AG04450 (cell line): Measurements from ENCODE around the gene MCM5. TPM values are rescaled to one million over a fixed set of nuclear protein-coding genes. Genes with fewer than 3 reads are reported as not detected.
A peak's percentile ranks its signal among the peaks of the same experiment; 100 is the strongest.

Source experiments
- CTCF ChIA-PET: fragments of 300-600, 350-600 bp; formaldehyde crosslinking; extraction: SDS; loops from one replicate; lab custom pipeline; 2022; ENCODE audit warnings: antibody characterized with exemption, inconsistent platforms; lab: Charles Lee
- POLR2A ChIA-PET: fragments of 350-600 bp; formaldehyde crosslinking; extraction: SDS; loops from one replicate; lab custom pipeline; 2021; ENCODE audit warnings: antibody characterized with exemption, inconsistent platforms; lab: Yijun Ruan, JAX
- DNase-seq: peaks from one replicate; pipeline ENCODE4 v3.0.0-alpha.2; 2011; ENCODE audit warnings: low read depth, low spot score
- H3K27ac ChIP-seq: one replicate; pipeline ENCODE4 v1.5.1; 2012; ENCODE audit warnings: low read depth, low read length, control low read depth
- H3K27me3 ChIP-seq: one replicate; pipeline ENCODE4 v1.6.0; 2012; ENCODE audit warnings: low read length; ENCODE audit not compliant: control insufficient read depth, insufficient read depth
- H3K4me3 ChIP-seq: 2 replicates; pipeline ENCODE4 v1.5.1; 2011; ENCODE audit warnings: mild to moderate bottlenecking, low read depth, low read length, control low read depth
- H3K9me3 ChIP-seq: 2 replicates; pipeline ENCODE4 v1.5.1; 2012; ENCODE audit warnings: low read length; ENCODE audit not compliant: control insufficient read depth, insufficient read depth
- polyA plus RNA-seq: library from polyadenylated mRNA; depleted of rRNA; stranded (reverse); fragments of >200 nt; gene quantifications from 2 replicates; pipeline ENCODE4 v1.2.3, GENCODE V29; 2011
- TF ChIP-seq, protein P1 (sequence below): IDR thresholded peaks from 2 replicates; pipeline ENCODE4 v1.5.1; 2011; ENCODE audit warnings: low read depth, low read length, control low read depth, inconsistent platforms

MCM5 gene
- polyA plus RNA-seq, 1 experiment = 12.0 TPM

DNA sequence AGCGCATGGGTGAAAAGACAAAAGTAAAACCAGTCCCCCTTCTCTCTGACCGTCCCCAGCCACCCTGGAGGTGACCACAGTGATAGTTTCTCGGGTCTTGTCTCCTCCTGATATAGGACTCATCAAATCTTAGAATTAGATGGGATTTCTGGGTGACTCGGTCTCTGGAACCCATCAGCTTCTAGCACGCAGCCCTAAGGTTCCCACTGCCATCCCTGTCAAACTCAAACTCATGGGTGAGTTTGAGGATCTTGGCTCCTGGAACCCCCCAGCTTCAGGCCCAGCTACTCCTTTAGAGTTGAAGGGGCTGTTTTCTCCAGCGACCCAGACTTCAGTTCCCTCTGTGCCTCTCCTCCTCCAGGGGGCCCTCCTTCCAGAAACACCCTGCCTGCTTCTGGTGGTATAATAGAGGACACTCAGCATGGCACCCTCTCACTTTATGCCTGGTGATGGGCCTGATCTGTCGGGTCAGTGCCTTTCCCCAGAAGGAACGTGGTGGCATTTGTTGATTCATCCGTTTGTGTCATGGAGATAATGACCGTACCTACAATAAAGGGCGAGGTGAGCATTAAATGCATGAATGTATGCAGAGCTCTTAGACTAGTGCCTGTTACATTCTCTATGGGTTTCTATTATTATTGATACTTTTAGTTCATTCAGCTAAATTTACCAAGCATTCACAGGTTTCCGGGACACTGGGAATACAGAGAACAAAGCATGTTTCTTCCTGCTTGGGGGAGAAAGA lies 31.7 kb downstream of the MCM5 start:
- Histone ChIP-seq H3K27me3 (no peaks in the 10 kb centered on the region), H3K27ac (peak overlapping the region; percentile 52), H3K9me3 (peaks cover 20% of the 10 kb centered on the region), H3K4me3 (no peak overlapping the region)
- ChIA-PET POLR2A (interaction anchor here (1.0 to 1.2 kb wide), 2 partner anchors 51 to 151 kb away, joined by 3 to 5 read pairs; partner anchors contain the start of gene HMOX1), CTCF (interaction anchor here (1.0 to 7.7 kb wide), 19 partner anchors 11 to 394 kb away, joined by 3 to 111 read pairs (median 4); no protein-coding TSS in a partner anchor)
- TF ChIP-seq, protein P1, sequence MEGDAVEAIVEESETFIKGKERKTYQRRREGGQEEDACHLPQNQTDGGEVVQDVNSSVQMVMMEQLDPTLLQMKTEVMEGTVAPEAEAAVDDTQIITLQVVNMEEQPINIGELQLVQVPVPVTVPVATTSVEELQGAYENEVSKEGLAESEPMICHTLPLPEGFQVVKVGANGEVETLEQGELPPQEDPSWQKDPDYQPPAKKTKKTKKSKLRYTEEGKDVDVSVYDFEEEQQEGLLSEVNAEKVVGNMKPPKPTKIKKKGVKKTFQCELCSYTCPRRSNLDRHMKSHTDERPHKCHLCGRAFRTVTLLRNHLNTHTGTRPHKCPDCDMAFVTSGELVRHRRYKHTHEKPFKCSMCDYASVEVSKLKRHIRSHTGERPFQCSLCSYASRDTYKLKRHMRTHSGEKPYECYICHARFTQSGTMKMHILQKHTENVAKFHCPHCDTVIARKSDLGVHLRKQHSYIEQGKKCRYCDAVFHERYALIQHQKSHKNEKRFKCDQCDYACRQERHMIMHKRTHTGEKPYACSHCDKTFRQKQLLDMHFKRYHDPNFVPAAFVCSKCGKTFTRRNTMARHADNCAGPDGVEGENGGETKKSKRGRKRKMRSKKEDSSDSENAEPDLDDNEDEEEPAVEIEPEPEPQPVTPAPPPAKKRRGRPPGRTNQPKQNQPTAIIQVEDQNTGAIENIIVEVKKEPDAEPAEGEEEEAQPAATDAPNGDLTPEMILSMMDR = peak; percentile 10; the same call in 1 of the 2 replicates
- no peak for DNase-seq

DNA sequence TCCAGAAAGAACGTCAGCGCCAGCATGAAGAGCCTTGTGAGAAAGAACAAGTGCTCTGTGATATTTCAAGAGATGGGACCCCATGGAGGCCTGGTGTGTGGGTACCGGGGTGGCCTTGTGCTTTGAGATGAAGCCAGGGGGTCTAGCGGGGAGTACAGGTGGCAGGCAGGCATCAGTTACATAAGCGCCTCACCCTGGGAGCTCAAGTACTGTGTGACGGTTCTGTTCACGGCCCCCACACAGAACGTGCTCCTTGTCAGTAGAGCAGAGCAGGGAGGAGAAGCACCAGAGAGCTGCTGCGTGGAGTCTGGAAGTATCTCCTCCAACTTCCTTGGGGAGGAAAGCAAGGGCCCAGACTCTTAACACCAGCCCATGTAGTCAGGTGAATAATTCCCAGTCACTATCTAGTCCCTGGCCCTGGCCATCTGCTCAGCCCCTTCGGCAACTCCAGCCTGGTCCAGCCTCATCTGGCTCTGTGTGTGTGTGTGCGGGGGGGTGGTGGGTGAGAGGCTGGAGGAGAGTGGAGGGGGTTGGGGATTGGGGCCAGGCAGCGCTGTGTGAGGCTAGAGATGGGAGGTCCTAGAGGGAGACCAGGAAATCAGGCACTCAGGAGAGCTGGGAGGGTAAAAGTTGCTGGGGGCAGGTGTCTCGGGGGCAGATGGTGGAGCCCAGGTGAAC lies 32.4 kb downstream of the MCM5 start:
- DNase-seq = no peak
- Histone ChIP-seq H3K4me3 (no peak overlapping the region), H3K27ac (no peak overlapping the region), H3K9me3 (peaks cover 20% of the 10 kb centered on the region), H3K27me3 (no peaks in the 10 kb centered on the region)
- TF ChIP-seq, protein P1 = no peak
- ChIA-PET POLR2A (interaction anchor here (1.2 kb wide), 1 partner anchor 150 kb away, joined by 3 read pairs; no protein-coding TSS in a partner anchor), CTCF (interaction anchor here (1.1 to 7.7 kb wide), 4 partner anchors 50 to 195 kb away, joined by 3 to 111 read pairs (median 5); no protein-coding TSS in a partner anchor)

DNA sequence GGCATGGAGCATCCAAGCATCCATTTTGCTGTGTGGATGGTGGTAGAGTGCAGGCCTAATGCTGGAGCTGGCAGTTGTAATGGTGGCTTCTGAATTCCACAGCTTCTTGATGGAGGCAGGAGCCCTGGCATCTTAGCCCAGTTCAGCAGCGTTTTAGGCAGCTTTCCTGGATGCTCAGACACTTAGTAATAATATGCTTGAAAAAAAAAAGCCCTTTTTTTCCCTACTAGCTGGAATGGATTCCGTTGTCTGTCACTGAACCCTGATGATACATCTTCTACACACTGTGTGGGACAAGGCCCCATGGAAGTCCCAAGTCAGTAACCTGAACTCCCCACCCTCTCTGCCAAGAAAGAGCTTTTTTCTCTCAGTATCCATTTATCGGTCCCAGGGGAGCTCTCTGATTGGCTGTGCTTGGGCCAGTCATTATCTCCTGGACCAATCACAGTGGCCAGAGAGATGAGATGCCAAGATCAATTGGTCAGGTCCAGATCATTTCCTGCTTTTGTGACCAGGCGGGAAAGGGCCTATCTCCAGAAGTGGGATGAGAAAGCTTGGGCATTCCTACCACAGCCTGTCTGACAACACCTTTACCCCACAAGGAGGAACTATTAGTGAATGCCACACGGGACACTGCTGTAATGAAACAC lies 34.2 kb downstream of the MCM5 start:
- ChIA-PET CTCF (interaction anchor here (1.0 kb wide), 1 partner anchor 149 kb away, joined by 3 read pairs; no protein-coding TSS in a partner anchor), POLR2A (interaction anchor here (0.6 kb wide), 2 partner anchors 8 to 82 kb away, joined by 3 to 16 read pairs; no protein-coding TSS in a partner anchor)
- no peak for DNase-seq

DNA sequence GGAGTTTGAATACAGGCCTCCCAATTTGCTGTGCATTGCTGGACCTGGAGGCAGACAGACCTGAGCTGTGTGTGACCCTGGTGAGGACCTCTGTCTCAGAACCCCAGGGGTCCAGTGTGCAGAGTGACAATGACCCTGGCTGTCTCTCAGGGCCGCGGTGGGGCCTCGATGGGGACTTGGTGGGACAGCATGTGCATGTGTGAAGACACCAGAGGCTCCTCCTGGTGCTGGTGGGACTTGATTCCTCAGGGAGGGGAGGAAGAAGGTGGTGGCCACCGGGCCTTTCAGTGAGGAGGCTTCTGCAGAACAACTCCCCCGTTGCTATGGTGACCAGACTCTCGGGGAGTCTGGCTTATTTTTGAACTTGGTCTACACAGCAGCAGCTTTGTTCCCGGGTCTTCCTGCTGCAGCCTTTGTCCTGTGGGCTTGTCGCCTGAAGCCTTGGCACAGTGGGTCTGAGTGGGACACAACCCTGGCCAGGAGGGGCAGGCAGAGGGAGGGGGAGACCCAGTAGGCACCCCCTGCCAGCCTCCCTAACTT lies 35.3 kb downstream of the MCM5 start:
- no peak for DNase-seq

More for the DNA sequence above, 34.2 kb downstream of the MCM5 start:
- Histone ChIP-seq H3K9me3 (peaks cover 20% of the 10 kb centered on the region), H3K27me3 (no peaks in the 10 kb centered on the region), H3K4me3 (no peak overlapping the region), H3K27ac (no peak overlapping the region)
- TF ChIP-seq, protein P1 = no peak

More for the DNA sequence above, 35.3 kb downstream of the MCM5 start:
- TF ChIP-seq, protein P1 = no peak
- Histone ChIP-seq H3K4me3 (no peak overlapping the region), H3K9me3 (peaks cover 20% of the 10 kb centered on the region), H3K27me3 (no peaks in the 10 kb centered on the region), H3K27ac (no peak overlapping the region)
- ChIA-PET CTCF (interaction anchor here (1.8 kb wide), 1 partner anchor 148 kb away, joined by 12 read pairs; no protein-coding TSS in a partner anchor), POLR2A (no interaction called here)
